RPMI8226 (cell line): ENCODE results near the gene PLEKHS1.
"Not testable (repeated sequence)": the region's sequence is repeated elsewhere in the genome, so short reads cannot be mapped to it uniquely, and the experiment has no call there.

Experiments used
- DNase-seq: peaks from one replicate; pipeline ENCODE4 v3.0.0-alpha.2; 2015

The PLEKHS1 gene

GRCh38 chr10:113802997-113803396 lies 51.5 kb downstream of the PLEKHS1 start:
- DNase-seq: no peak

GRCh38 chr10:113806503-113806902 lies 55.0 kb downstream of the PLEKHS1 start:
- no peak for DNase-seq

GRCh38 chr10:113808168-113808567 lies 56.7 kb downstream of the PLEKHS1 start:
- DNase-seq: no peak

- not testable (repeated sequence) for DNase-seq
These were observed 63.2 kb downstream of the PLEKHS1 start for GRCh38 chr10:113814700-113815099.

GRCh38 chr10:113819989-113820388 lies 68.5 kb downstream of the PLEKHS1 start:
- no peak for DNase-seq

GRCh38 chr10:113820507-113820906 lies 69.0 kb downstream of the PLEKHS1 start:
- no peak for DNase-seq

GRCh38 chr10:113821306-113821705 lies 69.8 kb downstream of the PLEKHS1 start:
- DNase-seq: not testable (repeated sequence)

GRCh38 chr10:113822174-113822573 lies 70.7 kb downstream of the PLEKHS1 start:
- DNase-seq: no peak

- DNase-seq: no peak
These were observed 71.9 kb downstream of the PLEKHS1 start for GRCh38 chr10:113823389-113823788.

- DNase-seq: no peak
These were observed 74.3 kb downstream of the PLEKHS1 start for GRCh38 chr10:113825791-113826190.

GRCh38 chr10:113828567-113828966 lies 77.1 kb downstream of the PLEKHS1 start:
- DNase-seq: not testable (repeated sequence)
